GM23248 (cell line): Measurements from ENCODE around the gene UGP2.

Source experiments
- EZH2 ChIP-seq: fragments of 200-600 bp; sonication (generic); IDR thresholded peaks from 2 replicates; pipeline ENCODE4 v1.6.1; 2018; ENCODE audit warnings: antibody characterized with exemption, mild to moderate bottlenecking; ENCODE audit not compliant: insufficient read depth, poor library complexity, severe bottlenecking
- EZH2phosphoT487 ChIP-seq: fragments of 200-600 bp; sonication (generic); IDR thresholded peaks from 2 replicates; pipeline ENCODE4 v1.6.1; 2018; ENCODE audit warnings: antibody characterized with exemption, moderate library complexity, mild to moderate bottlenecking, low read depth; ENCODE audit not compliant: insufficient read depth

DNA sequence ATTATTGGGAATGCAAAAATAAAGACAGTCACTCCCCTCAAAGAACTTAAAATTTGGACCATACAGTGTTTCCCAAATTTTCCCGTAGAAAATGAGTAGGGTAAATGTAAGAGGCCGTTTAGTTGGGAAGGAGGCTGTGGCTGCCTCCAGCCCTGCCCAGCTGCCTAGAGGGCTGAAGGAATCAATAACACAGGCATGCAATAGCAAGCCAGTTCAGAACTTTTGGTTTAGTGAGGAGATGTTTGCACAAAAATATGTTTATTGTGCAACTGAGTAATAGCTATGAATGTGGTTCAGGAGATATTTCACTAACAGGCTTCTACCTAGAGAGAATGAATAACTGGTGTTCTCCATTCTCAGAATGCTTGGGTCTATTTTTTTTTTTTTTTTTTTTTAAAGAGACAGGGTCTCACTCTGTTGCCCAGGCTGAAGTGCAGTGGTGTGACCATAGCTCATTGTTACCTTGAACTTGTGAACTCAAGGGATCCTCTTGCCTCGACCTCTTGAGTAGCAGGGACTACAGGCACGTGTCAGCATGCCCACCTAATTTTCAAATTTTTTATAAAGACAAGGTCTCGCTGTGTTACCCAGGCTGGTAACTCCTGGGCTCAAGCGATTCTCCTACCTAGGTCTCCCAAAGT lies 23.6 kb downstream of the UGP2 start:
- TF ChIP-seq EZH2phosphoT487 (no peak), EZH2 (no peak)
